ENCODE measurements around the gene EEFSEC. TPM values are rescaled to one million over a fixed set of nuclear protein-coding genes. Genes with fewer than 3 reads are reported as not detected.

The EEFSEC gene
- total RNA-seq, 1 donor: 8.0 TPM

DNA sequence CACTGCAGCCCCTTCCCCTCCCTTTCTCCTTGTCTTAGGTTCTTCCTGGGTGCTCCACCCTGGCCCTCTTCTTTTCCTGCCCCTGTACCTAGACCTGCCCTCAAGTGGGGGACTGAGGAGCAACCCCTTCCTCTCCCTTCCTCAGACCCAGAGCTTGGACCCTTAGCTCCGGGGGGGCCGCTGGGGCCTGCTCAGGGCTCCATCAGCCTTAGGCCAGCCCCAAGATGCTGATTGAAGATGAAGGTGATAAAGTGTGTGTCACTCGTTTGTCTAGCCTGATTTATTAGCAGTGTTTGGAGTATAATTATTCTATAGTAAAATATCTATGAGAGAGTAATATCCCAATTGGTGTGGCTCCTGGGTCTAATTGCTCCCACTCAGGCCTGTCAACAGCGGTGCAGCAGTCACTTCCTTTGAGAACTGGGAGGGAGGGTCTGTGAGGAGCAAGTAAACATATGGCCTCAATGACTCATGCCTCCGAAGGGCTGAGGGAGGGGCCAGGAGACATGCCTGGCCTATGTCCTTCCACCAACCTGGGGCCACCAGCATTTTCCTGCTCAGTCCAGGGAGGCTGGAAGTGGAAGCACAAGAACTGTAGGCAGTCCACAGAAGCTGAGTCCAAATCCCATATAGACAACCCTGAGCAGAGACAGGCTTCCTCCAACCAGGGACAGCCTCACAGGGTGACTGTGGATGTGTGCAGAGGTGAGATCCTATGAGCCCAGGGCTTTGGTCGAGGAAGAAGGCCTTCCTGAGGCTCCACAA is 190.2 kb downstream of the EEFSEC start:
- H3K9me3 ChIP-seq (ENCODE audit: low read depth, low read length): no peaks in the 10 kb centered on the region
- H3K4me1 ChIP-seq (ENCODE audit: insufficient read depth, low read length): no peaks in the 10 kb centered on the region
- no peak overlapping the region for H3K4me3 ChIP-seq (ENCODE audit: low read length)
- no peaks in the 10 kb centered on the region for H3K27me3 ChIP-seq (ENCODE audit: insufficient read depth, low read length)

DNA sequence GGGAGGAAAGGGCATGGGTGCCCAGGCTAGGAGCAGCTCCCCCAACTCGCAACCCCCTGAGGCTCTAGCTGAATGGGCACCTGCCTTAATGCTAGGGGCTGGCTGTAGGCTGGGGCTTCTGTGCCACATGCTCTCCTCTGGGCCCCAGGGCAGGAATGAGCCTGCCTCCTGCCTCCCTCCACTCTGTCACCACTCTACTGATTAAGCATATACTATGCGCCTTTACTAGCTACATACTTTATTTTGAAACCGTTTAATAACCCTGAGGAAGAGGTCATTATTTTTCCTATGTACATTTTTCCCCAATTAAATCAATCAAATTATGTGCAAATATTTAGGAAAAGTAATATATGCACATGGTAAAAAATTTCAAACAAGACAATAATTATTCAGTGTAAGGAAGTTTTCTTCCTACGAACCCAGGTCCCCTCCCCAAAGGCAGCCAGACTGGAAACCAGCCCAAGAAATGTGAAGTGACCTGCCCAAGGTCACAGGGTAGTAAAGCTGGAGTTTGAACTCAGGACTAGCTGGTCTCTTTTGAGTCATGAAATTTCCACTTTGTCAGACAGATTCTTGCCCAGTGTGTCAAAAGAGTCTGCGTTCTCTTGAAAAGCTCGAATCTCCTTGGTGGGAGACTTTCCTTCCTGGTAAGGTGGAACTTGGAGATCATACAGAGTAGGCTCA is 190.9 kb downstream of the EEFSEC start:
- no peaks in the 10 kb centered on the region for H3K27me3 ChIP-seq (ENCODE audit: insufficient read depth, low read length)
- no peak overlapping the region for H3K4me3 ChIP-seq (ENCODE audit: low read length)
- no peaks in the 10 kb centered on the region for H3K4me1 ChIP-seq (ENCODE audit: insufficient read depth, low read length)
- no peaks in the 10 kb centered on the region for H3K9me3 ChIP-seq (ENCODE audit: low read depth, low read length)

DNA sequence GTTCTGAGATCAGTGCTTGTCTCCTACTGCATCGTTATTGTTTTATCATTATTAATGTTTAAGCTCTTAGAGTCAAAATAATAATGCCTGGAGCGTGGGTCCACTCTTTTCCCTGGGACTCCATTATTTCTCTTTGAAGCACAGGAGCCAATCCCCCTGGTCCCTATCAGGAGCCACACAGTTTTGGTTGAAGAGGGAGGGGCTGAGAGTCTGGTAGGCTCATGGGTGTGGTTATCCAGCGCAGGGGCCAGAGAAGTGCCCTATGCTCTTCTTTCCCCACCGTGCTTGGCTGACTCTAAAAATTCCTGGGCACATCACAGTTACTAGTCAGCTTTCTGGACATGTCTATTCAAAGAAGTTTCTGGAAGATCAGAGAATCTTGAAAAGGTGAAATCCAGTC is 191.9 kb downstream of the EEFSEC start:
- no peaks in the 10 kb centered on the region for H3K9me3 ChIP-seq (ENCODE audit: low read depth, low read length)
- no peak overlapping the region for H3K4me3 ChIP-seq (ENCODE audit: low read length)
- no peaks in the 10 kb centered on the region for H3K4me1 ChIP-seq (ENCODE audit: insufficient read depth, low read length)
- no peaks in the 10 kb centered on the region for H3K27me3 ChIP-seq (ENCODE audit: insufficient read depth, low read length)

DNA sequence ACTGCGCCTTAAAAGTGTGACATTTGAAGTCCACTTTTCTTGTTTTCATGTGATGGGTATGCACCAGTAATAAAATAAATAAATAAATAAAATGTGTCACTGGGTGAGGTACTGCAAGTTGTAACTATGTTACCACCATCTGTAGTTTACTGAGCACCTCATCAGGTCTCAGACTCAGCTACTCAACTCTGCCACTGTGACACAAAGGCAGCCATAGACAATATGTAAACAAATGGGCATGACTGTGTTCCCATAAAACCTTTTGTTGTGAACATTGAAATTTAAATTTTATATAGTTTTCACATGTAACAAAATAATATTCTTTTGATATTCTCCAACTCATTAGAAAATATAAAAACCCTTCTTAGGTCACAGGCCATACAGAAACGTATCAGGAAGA is 193.3 kb downstream of the EEFSEC start:
- no peaks in the 10 kb centered on the region for H3K27me3 ChIP-seq (ENCODE audit: insufficient read depth, low read length)
- no peaks in the 10 kb centered on the region for H3K9me3 ChIP-seq (ENCODE audit: low read depth, low read length)
- no peaks in the 10 kb centered on the region for H3K4me1 ChIP-seq (ENCODE audit: insufficient read depth, low read length)
- no peak overlapping the region for H3K4me3 ChIP-seq (ENCODE audit: low read length)

DNA sequence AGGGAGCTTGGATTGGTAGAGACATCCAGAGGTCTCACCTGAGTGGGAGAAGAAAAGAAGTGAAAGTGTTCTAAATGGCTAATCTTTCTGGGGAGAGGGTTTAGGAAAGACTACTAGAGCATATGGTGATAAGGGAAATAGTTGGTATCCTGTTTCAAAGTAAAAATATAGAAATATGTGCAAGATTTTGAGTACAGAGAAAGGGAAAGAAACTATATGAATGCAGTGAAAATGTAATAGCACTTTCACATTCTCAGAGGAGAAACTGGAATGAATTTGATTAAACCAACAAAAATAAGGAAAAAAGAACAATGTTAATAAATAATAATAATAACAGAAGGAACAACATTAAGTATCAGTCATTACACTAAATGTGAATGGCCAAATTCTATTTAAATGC is 194.0 kb downstream of the EEFSEC start:
- H3K4me1 ChIP-seq (ENCODE audit: insufficient read depth, low read length): no peaks in the 10 kb centered on the region
- no peak overlapping the region for H3K4me3 ChIP-seq (ENCODE audit: low read length)
- H3K9me3 ChIP-seq (ENCODE audit: low read depth, low read length): no peaks in the 10 kb centered on the region
- no peaks in the 10 kb centered on the region for H3K27me3 ChIP-seq (ENCODE audit: insufficient read depth, low read length)

DNA sequence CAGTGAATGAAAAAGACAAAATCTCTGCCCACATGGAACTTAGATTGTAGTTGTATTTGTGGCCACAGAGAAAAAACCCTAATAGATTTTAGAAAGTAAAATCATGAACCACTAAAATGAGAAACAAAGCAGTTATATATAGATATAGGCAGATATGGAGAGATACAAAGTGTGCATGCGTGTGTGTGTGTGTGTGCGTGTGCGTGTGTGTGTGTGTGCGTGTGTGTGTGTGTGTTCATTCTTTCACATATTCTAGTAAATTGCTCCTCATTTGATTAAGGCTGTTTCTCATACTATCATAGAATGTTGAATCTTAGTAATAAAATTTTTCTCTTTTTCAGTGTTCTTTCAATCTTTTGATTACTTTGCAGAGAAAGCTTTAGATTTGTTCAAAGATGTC is 194.8 kb downstream of the EEFSEC start:
- H3K27me3 ChIP-seq (ENCODE audit: insufficient read depth, low read length): no peaks in the 10 kb centered on the region
- H3K4me1 ChIP-seq (ENCODE audit: insufficient read depth, low read length): no peaks in the 10 kb centered on the region
- H3K9me3 ChIP-seq (ENCODE audit: low read depth, low read length): no peaks in the 10 kb centered on the region
- no peak overlapping the region for H3K4me3 ChIP-seq (ENCODE audit: low read length)

DNA sequence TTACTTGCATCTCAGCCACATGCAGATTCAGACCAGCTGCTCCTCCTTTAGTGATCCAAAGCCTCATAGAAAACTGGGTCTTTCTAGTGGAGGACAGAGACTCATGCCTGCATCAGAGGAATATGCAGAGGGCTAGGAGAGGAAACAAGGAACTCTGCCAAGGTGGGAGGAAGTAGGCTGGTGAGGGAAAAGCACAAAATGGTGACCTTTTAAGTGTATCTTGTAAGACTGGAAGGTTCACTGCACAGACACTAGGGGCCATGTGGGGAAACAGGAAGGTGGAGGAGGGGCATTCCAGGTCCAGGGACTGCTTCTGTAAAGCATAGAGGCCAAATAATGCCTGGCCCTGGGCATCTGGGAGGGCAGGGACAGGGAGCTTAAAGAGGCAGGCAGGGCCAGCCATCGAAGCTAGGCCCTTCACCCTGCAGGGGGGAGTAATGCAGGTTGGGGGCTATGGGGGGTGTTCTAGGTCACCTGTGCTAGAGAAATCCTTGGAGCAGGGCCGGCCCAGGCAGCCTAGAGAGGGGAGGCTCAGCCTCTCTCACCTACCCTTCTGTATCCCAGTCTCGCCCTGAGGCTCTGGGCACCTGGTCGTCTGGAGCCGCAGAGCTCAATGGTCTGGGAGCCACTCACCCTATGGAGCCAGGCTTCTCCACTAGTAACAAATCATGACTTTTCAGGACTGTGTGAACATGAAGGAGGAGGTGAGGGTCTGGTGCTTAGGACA is 195.7 kb downstream of the EEFSEC start:
- H3K9me3 ChIP-seq (ENCODE audit: low read depth, low read length): no peaks in the 10 kb centered on the region
- H3K4me1 ChIP-seq (ENCODE audit: insufficient read depth, low read length): no peaks in the 10 kb centered on the region
- no peaks in the 10 kb centered on the region for H3K27me3 ChIP-seq (ENCODE audit: insufficient read depth, low read length)
- H3K4me3 ChIP-seq (ENCODE audit: low read length): no peak overlapping the region

DNA sequence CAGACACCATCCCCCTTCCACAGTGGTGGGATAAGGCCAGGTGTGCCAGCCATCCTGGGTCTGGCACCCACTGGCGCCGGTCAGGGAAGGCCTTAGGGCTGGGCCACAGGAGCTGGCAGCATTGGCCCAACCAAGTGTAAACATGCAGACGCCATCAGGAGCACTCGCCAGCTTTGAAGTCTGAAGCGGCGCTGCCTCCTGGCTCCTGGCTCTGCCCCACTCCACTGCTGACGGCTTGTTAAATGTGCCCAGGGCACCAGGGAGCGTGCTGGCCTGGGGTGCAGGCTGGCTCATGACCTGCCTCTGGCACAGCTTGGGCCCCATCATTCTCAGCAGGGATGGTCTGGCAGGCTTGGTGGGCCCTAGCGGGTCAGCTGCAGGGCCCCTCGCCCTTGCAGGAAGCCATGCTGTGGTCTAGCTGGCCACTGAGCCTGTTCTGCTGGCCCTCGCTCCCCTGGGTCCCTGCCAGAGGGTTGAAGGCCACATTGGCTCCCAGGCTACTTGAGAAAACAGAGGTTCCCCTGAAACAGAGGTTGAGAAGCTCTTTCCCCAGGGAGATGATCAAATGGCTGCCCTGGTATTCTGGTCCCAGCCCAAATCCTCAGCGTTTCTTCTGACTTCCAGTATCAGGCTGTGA is 196.8 kb downstream of the EEFSEC start:
- H3K4me1 ChIP-seq (ENCODE audit: insufficient read depth, low read length): no peaks in the 10 kb centered on the region
- H3K4me3 ChIP-seq (ENCODE audit: low read length): no peak overlapping the region
- no peaks in the 10 kb centered on the region for H3K9me3 ChIP-seq (ENCODE audit: low read depth, low read length)
- H3K27me3 ChIP-seq (ENCODE audit: insufficient read depth, low read length): no peaks in the 10 kb centered on the region

DNA sequence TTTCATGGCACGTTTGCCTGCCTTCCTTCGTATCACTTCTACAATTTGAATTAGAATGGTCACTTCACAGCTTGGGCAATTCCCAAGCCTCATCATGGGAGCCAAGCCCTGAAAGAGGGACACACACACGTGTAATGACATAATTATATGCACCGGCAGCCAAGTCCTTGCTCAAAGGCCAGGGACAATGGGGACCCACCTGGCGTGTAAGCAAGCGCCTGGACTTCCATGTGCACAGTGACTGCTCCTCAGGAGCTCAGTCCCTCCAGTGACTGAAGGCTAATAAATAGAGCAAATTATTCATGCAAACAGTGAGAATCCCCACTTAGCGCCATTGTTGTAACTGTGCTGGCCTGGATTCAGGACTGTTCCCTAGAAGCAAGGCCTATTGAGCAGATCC is 198.3 kb downstream of the EEFSEC start:
- Histone ChIP-seq H3K9me3 (ENCODE audit: low read depth, low read length) (no peaks in the 10 kb centered on the region), H3K4me3 (ENCODE audit: low read length) (no peak overlapping the region), H3K27me3 (ENCODE audit: insufficient read depth, low read length) (no peaks in the 10 kb centered on the region), H3K4me1 (ENCODE audit: insufficient read depth, low read length) (no peaks in the 10 kb centered on the region)

DNA sequence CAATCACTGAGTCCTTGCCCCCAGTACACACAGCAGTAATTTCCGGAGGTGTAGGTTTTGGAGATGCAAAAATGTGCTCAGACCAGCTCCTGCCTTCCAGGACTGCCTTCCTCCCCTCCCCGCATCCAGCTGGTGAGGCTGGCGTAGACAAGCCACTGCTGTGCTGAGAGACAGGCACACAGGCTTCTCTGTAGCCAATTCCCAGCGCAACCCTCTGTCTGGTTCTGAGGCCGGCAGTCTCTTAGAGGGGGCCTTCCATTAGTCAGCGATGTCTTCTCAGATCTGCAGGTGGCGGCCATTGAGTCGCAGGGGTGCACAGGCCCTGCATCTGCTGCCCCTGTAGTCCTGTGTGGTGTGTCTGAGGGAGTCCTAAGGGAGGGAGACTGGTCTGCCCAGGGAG is 199.0 kb downstream of the EEFSEC start:
- H3K9me3 ChIP-seq (ENCODE audit: low read depth, low read length): no peaks in the 10 kb centered on the region
- H3K27me3 ChIP-seq (ENCODE audit: insufficient read depth, low read length): no peaks in the 10 kb centered on the region
- H3K4me1 ChIP-seq (ENCODE audit: insufficient read depth, low read length): no peaks in the 10 kb centered on the region
- H3K4me3 ChIP-seq (ENCODE audit: low read length): no peak overlapping the region

DNA sequence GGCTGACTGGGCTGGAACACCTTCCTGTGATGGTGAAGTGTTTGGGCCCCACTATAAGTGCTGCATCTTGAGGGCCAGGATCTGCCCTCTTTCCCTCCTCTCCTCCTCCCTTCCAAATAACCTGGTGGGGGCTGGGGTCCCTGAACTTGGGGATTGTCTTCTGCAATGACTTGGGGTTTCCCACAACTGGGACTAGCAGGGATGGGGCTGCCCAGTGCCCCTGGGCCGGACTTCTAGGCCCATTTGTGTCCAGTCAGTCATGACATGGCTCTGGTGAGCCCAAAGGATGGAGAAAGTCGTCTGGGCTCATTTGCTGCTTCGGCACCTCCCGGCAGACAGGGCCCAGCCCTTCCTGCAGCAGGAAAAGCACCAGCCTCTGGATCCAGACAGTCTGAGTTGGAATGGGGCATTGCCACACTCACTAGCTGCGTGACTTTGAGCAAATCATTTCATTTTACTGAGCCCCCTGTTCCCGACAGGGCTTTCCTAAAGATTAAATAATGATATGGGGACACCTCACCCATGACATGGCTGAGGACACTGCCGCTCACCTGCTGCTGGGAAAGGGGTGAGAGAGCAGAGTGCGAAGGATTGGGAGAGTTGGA is 200.2 kb downstream of the EEFSEC start:
- no peaks in the 10 kb centered on the region for H3K4me1 ChIP-seq (ENCODE audit: insufficient read depth, low read length)
- H3K4me3 ChIP-seq (ENCODE audit: low read length): no peak overlapping the region
- H3K27me3 ChIP-seq (ENCODE audit: insufficient read depth, low read length): no peaks in the 10 kb centered on the region
- H3K9me3 ChIP-seq (ENCODE audit: low read depth, low read length): no peaks in the 10 kb centered on the region

DNA sequence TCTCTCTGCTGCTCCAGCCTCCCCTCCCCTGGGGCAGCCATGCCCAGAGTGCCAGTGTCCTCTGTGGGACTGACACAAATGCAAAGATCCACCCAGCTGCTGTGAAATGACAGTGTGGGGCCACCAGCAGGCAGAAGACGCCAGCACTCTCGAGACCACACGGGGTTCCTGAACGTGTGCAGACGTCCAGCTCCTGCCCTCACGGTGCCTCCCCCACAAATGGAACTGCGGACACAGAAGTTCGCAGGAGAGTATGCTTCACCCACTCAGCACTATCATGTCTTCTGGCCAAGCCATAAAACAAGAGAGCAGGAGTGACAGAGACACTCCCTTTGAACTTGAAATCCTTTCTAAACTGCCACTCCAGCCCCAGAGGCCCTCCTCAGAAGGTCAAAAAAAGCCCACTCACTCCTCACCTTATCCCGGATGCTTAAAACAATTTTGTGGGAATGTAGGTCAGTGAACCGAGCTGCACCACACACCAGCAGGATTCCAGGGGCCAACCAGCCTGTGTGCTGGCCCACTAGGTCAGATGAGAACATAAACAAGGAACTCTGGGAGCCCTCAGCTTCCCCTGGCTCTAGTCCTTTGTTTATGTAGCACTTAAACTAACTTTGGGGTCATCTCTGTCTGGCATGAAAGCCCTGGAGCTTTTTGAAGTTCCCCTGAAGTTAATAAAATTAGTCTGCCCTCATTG is 200.9 kb downstream of the EEFSEC start:
- H3K9me3 ChIP-seq (ENCODE audit: low read depth, low read length): no peaks in the 10 kb centered on the region
- H3K4me1 ChIP-seq (ENCODE audit: insufficient read depth, low read length): no peaks in the 10 kb centered on the region
- no peaks in the 10 kb centered on the region for H3K27me3 ChIP-seq (ENCODE audit: insufficient read depth, low read length)
- H3K4me3 ChIP-seq (ENCODE audit: low read length): no peak overlapping the region

DNA sequence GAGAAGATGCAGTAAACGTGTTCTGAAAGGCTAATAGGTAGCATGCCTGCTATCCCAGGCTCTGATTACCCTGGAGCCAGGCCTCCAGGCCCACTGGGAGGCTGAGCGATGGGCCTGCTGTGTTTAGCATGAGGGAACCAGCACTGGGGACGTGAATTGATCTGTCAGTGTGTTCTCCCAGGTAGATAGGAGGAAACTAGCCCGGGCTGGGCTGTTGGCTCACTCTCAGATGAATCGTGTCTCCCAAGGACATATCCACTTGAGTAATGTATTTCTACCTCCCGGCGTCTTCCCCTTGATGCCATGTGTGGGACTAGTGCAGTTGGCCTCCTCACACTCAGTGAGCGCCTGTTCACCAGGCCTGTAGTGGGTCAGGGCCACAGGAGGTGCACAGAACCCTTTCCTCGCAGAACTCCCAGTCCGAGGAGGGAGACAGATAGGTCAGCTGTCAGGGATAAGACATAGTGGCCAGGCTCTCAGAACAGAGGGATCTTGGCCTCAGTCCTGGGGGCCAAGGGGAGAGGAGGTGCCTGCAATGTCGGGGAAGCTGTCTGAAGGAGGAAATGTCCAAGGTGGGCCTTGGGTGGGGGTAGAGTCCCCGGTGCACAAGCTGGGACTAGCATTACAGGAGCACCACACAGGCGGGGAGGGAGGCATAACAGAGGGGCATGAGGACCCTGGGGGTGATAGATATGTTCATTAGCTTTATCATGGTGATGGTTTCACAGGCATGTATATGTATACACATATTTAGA is 201.7 kb downstream of the EEFSEC start:
- no peaks in the 10 kb centered on the region for H3K27me3 ChIP-seq (ENCODE audit: insufficient read depth, low read length)
- no peak overlapping the region for H3K4me3 ChIP-seq (ENCODE audit: low read length)
- H3K9me3 ChIP-seq (ENCODE audit: low read depth, low read length): no peaks in the 10 kb centered on the region
- no peaks in the 10 kb centered on the region for H3K4me1 ChIP-seq (ENCODE audit: insufficient read depth, low read length)

DNA sequence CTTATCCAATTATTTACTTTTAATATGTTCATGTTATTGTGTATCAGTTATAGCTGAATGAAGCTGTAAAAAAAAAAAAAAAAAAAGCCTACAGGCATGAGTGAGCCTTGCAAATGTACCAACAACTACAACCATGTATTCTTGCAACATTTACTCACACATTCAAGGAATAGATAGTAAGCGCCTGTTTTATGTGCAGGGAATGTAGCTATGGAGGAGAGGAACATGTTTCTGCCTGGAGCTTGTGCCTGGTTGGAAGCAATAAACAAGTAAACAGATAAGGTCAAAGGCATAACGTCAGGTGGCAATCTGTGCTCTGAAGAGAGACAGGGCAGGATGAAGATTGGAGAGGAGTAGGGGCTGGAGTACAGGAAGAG is 202.2 kb downstream of the EEFSEC start:
- H3K4me1 ChIP-seq (ENCODE audit: insufficient read depth, low read length): no peaks in the 10 kb centered on the region
- no peaks in the 10 kb centered on the region for H3K9me3 ChIP-seq (ENCODE audit: low read depth, low read length)
- no peaks in the 10 kb centered on the region for H3K27me3 ChIP-seq (ENCODE audit: insufficient read depth, low read length)
- no peak overlapping the region for H3K4me3 ChIP-seq (ENCODE audit: low read length)
